B cell (primary cell): ENCODE results near the gene WDR27. TPM values are rescaled to one million over a fixed set of nuclear protein-coding genes. Genes with fewer than 3 reads are reported as not detected.

Experiments
- ATAC-seq: fragments of 200-7000 bp; cut with Tn5 transposase; one replicate; pipeline ENCODE4 v1.10.0; 2021; ENCODE audit warnings: low read depth, mild to moderate bottlenecking, moderate number of reproducible peaks, moderate library complexity
- CTCF ChIA-PET: fragments of 350-600 bp; sonication (Branson Sonifier 250); formaldehyde crosslinking; loops from one replicate; lab custom pipeline; 2021; ENCODE audit warnings: antibody characterized with exemption, inconsistent platforms; lab: Charles Lee
- POLR2A ChIA-PET: fragments of 350-600 bp; sonication (Branson Sonifier 250); formaldehyde crosslinking; loops from one replicate; lab custom pipeline; 2021; ENCODE audit warnings: antibody characterized with exemption; lab: Charles Lee
- DNase-seq: peaks from one replicate; pipeline ENCODE4 v3.0.0; 2013
- H2AFZ ChIP-seq: 2 replicates; pipeline ENCODE4 v1.6.1; 2012; ENCODE audit warnings: mild to moderate bottlenecking, low read depth, low read length; ENCODE audit not compliant: insufficient read depth, poor library complexity, severe bottlenecking
- H3K27ac ChIP-seq, 2 donors: 1 replicate in 1 of 2; 2 replicates in 1 of 2; pipeline ENCODE4 v1.5.1; 2012 to 2013; ENCODE audit warnings: low read length in 2 of 2, mild to moderate bottlenecking in 2 of 2, moderate library complexity in 1 of 2
- H3K27me3 ChIP-seq, 4 experiments: fragments of 200-600 bp in 1 of 4; sonication (generic) in 1 of 4; replicated peaks in 1 of 4; 1 replicate in 2 of 4; 2 replicates in 2 of 4; pipeline versions ENCODE4 v1.6.1 to v1.7.0; 2013 to 2016; ENCODE audit warnings: low read length in 3 of 4, mild to moderate bottlenecking in 2 of 4, mixed read lengths in 1 of 4, moderate library complexity in 1 of 4; ENCODE audit not compliant: insufficient read depth in 4 of 4, control insufficient read depth in 3 of 4; ENCODE audit errors: control extremely low read depth in 1 of 4
- H3K36me3 ChIP-seq, 2 experiments: replicated peaks in 1 of 2; 1 replicate in 1 of 2; 2 replicates in 1 of 2; pipeline versions ENCODE4 v1.6.1 to v1.7.1; 2013; ENCODE audit warnings: low read length in 1 of 2; ENCODE audit not compliant: insufficient read depth in 2 of 2, control insufficient read depth in 1 of 2; ENCODE audit errors: control extremely low read depth in 1 of 2, extremely low read depth in 1 of 2
- H3K4me1 ChIP-seq, 2 donors: fragments of 200-600 bp in 1 of 2; sonication (generic) in 1 of 2; 1 replicate in 1 of 2; 2 replicates in 1 of 2; pipeline versions ENCODE4 v1.5.1 to v1.6.1; 2013 to 2017; ENCODE audit warnings: low read length in 2 of 2; ENCODE audit not compliant: control insufficient read depth in 2 of 2, insufficient read depth in 2 of 2
- H3K4me2 ChIP-seq: replicated peaks from 2 replicates; pipeline ENCODE3; 2012; ENCODE audit warnings: mild to moderate bottlenecking, low read depth, low read length; ENCODE audit not compliant: poor library complexity, severe bottlenecking
- H3K4me3 ChIP-seq, 5 experiments: fragments of 200-600 bp in 1 of 5; sonication (generic) in 1 of 5; 1 replicate in 3 of 5; 2 replicates in 2 of 5; pipeline versions ENCODE4 v1.5.1 to v1.7.0; 2011 to 2016; ENCODE audit warnings: low read length in 4 of 5, mild to moderate bottlenecking in 4 of 5, low read depth in 2 of 5, control low read depth in 1 of 5, moderate library complexity in 1 of 5; ENCODE audit not compliant: insufficient read depth in 1 of 5; ENCODE audit errors: control extremely low read depth in 1 of 5, extremely low read depth in 1 of 5
- H3K79me2 ChIP-seq: fragments of 200-600 bp; sonication (generic); one replicate; pipeline ENCODE4 v1.6.0; 2016; ENCODE audit warnings: low read length; ENCODE audit not compliant: control insufficient read depth, insufficient read depth
- H3K9ac ChIP-seq: fragments of 200-600 bp; sonication (generic); 2 replicates; pipeline ENCODE4 v1.6.1; 2017; ENCODE audit warnings: mild to moderate bottlenecking, low read length, moderate library complexity
- H3K9me3 ChIP-seq, 3 donors: one replicate each; pipeline versions ENCODE4 v1.6.1 to v1.7.1; 2013; ENCODE audit warnings: low read length in 2 of 3; ENCODE audit not compliant: control insufficient read depth in 2 of 3, insufficient read depth in 1 of 3; ENCODE audit errors: control extremely low read depth in 1 of 3
- H4K20me1 ChIP-seq: 2 replicates; pipeline ENCODE4 v1.6.0; 2012; ENCODE audit warnings: mild to moderate bottlenecking, low read length; ENCODE audit not compliant: insufficient read depth, control insufficient read depth, poor library complexity, severe bottlenecking
- H3K27ac Mint-ChIP-seq: one replicate; pipeline ENCODE4 v1.8.0; 2021; ENCODE audit warnings: mixed read lengths
- H3K27me3 Mint-ChIP-seq: one replicate; pipeline ENCODE4 v1.8.0; 2021; ENCODE audit warnings: mixed read lengths
- H3K4me1 Mint-ChIP-seq: one replicate; pipeline ENCODE4 v1.8.0; 2021; ENCODE audit warnings: mixed read lengths
- H3K4me3 Mint-ChIP-seq: one replicate; pipeline ENCODE4 v1.8.0; 2021; ENCODE audit warnings: mixed read lengths
- H3K9me3 Mint-ChIP-seq: one replicate; pipeline ENCODE4 v1.8.0; 2022; ENCODE audit warnings: mixed read lengths; ENCODE audit not compliant: insufficient read depth
- CTCF ChIP-seq: fragments of 200-600 bp; IDR thresholded peaks from one replicate; pipeline ENCODE4 v1.8.0; 2022; ENCODE audit warnings: antibody characterized with exemption, mild to moderate bottlenecking
- EZH2 ChIP-seq: IDR thresholded peaks from 2 replicates; pipeline ENCODE4 v1.6.1; 2012; ENCODE audit warnings: borderline replicate concordance, low read depth, mild to moderate bottlenecking, moderate library complexity, low read length; ENCODE audit not compliant: insufficient read depth, poor library complexity, severe bottlenecking
- WGBS: methylation state at CpG from one replicate; pipeline ENCODE4 v1.1.5; 2013; ENCODE audit warnings: missing lambda C conversion rate; ENCODE audit not compliant: insufficient coverage; 5-methylcytosine and 5-hydroxymethylcytosine counted together
- intact Hi-C: fragments of 100-400 bp; cut with micrococcal nuclease; formaldehyde crosslinking; loops from one replicate; pipeline ENCODE4 v1.10.0; 2022
- polyA plus RNA-seq: library from polyadenylated mRNA; depleted of rRNA; stranded (reverse); fragments of >200 nt; gene quantifications from 2 replicates; pipeline ENCODE4 v1.2.3, GENCODE V29; 2012
- total RNA-seq, 2 donors: library from RNA; stranded (reverse); fragments of 120-200 nt in 1 of 2; gene quantifications; 1 replicate in 1 of 2; 2 replicates in 1 of 2; pipeline versions ENCODE4 v1.2.3 to v1.2.4, GENCODE V29; 2013 to 2022

Gene WDR27
- total and polyA plus RNA-seq, 2 donors (not counting 1 experiment from before 2014, with no cell fraction given): 64.3 to 86.3 TPM

- H3K36me3 ChIP-seq: peaks cover 7 to 18% of the 10 kb centered on the region in 2 experiments
- Mint-ChIP-seq H3K27me3 (no peaks in the 10 kb centered on the region), H3K4me3 (no peak overlapping the region), H3K9me3 (peaks cover 7% of the 10 kb centered on the region), H3K4me1 (peaks cover 4% of the 10 kb centered on the region), H3K27ac (no peak overlapping the region)
- intact Hi-C loops: no loop called here
- DNase-seq (no peak), ATAC-seq (no peak)
- no peak overlapping the region for H3K4me2 ChIP-seq
- peaks cover 10 to 24% (median 19%) of the 10 kb centered on the region in 3 donors for H3K9me3 ChIP-seq
- no peaks in the 10 kb centered on the region for H3K27me3 ChIP-seq
- CTCF ChIA-PET: no interaction called here
- peaks cover 5% of the 10 kb centered on the region for H4K20me1 ChIP-seq
- H3K27ac ChIP-seq: no peak overlapping the region
- POLR2A ChIA-PET: no interaction called here
- TF ChIP-seq EZH2: no peak
- no peak for TF ChIP-seq CTCF
- H3K4me3 ChIP-seq: no peak overlapping the region
- 91% methylated on average over 4 of the region's 6 CpGs for WGBS
- peaks cover 21% of the 10 kb centered on the region for H3K79me2 ChIP-seq
- no peak overlapping the region for H3K9ac ChIP-seq
- no peak overlapping the region for H2AFZ ChIP-seq
- no peaks in the 10 kb centered on the region for H3K4me1 ChIP-seq
These were observed 12.5 kb downstream of the WDR27 start for GRCh38 chr6:169689287-169689686.

GRCh38 chr6:169685860-169686259 lies 16.0 kb downstream of the WDR27 start:
- no peak overlapping the region for H3K4me2 ChIP-seq
- Mint-ChIP-seq H3K4me3 (no peak overlapping the region), H3K4me1 (peaks cover 6% of the 10 kb centered on the region), H3K27ac (no peak overlapping the region), H3K9me3 (peaks cover 4% of the 10 kb centered on the region), H3K27me3 (no peaks in the 10 kb centered on the region)
- TF ChIP-seq EZH2: no peak
- TF ChIP-seq CTCF: no peak
- peaks cover 7 to 17% of the 10 kb centered on the region in 2 experiments for H3K36me3 ChIP-seq
- DNase-seq (no peak), ATAC-seq (no peak)
- no CpG with 5 or more reads among the region's 2 CpGs for WGBS
- peaks cover 38% of the 10 kb centered on the region for H3K79me2 ChIP-seq
- no peaks in the 10 kb centered on the region for H3K27me3 ChIP-seq
- intact Hi-C loops: no loop called here
- peaks cover 8 to 27% (median 10%) of the 10 kb centered on the region in 3 donors for H3K9me3 ChIP-seq
- H2AFZ ChIP-seq: no peak overlapping the region
- peaks cover 9% of the 10 kb centered on the region for H4K20me1 ChIP-seq
- H3K4me1 ChIP-seq: no peaks in the 10 kb centered on the region
- no peak overlapping the region for H3K9ac ChIP-seq
- H3K4me3 ChIP-seq: no peak overlapping the region
- ChIA-PET POLR2A (no interaction called here), CTCF (no interaction called here)
- H3K27ac ChIP-seq: no peak overlapping the region
